GM12878 (cell line): ENCODE measurements around the gene CPLX4. TPM values are rescaled to one million over a fixed set of nuclear protein-coding genes. Genes with fewer than 3 reads are reported as not detected.

ENCODE experiments used
- ATAC-seq: fragments of 200-7000 bp; cut with Tn5 transposase; 3 replicates; pipeline ENCODE4 v1.9.1; 2020; ENCODE audit warnings: mild to moderate bottlenecking, moderate library complexity
- BruUV-seq: library from RNA; stranded (reverse); fragments of 400-500 nt; replicated peaks from 2 replicates; lab custom pipeline; 2021; lab: Mats Ljungman, UMichigan
- CTCF ChIA-PET: fragments of 300-600 bp; sonication (Branson Sonifier 250); formaldehyde crosslinking; extraction: SDS; loops from one replicate; lab custom pipeline; 2021; ENCODE audit warnings: inconsistent platforms; lab: Yijun Ruan, JAX
- POLR2A ChIA-PET: fragments of 350-600 bp; formaldehyde crosslinking; extraction: SDS; loops from one replicate; lab custom pipeline; 2021; ENCODE audit warnings: inconsistent platforms; lab: Charles Lee
- RAD21 ChIA-PET: fragments of 300-600 bp; sonication (Branson Sonifier 250); formaldehyde crosslinking; loops from one replicate; lab custom pipeline; 2023; ENCODE audit warnings: antibody characterized with exemption; ENCODE audit not compliant: unreplicated experiment; lab: Charles Lee
- SMC1A ChIA-PET: fragments of 300-600 bp; sonication (Branson Sonifier 250); formaldehyde crosslinking; loops from one replicate; lab custom pipeline; 2023; ENCODE audit not compliant: unreplicated experiment, uncharacterized antibody; lab: Charles Lee
- DNase-seq: peaks from one replicate; pipeline ENCODE4 v3.0.0-alpha.2; 2011; ENCODE audit warnings: low read depth, low spot score
- FAIRE-seq: peaks from 3 replicates; lab custom pipeline; 2011; peaks lifted over from hg19 to GRCh38; lab: Jason Lieb, UNC
- H2AFZ ChIP-seq: 2 replicates; pipeline ENCODE4 v1.6.0; 2011; ENCODE audit warnings: low read depth, low read length, control low read depth; ENCODE audit not compliant: control insufficient read depth
- H3K27ac ChIP-seq: 2 replicates; pipeline ENCODE4 v1.5.1; 2011; ENCODE audit warnings: control low read depth; ENCODE audit not compliant: control insufficient read depth, insufficient read depth
- H3K27me3 ChIP-seq, 2 experiments: replicated peaks in 1 of 2; 2 replicates each; pipeline versions ENCODE4 v1.6.0 to v1.6.1; 2011; ENCODE audit warnings: low read length in 1 of 2; ENCODE audit not compliant: control insufficient read depth in 2 of 2, insufficient read depth in 2 of 2
- H3K36me3 ChIP-seq, 2 experiments: 2 replicates each; pipeline ENCODE4 v1.5.1; 2011; ENCODE audit warnings: low read length in 1 of 2; ENCODE audit not compliant: control insufficient read depth in 2 of 2, insufficient read depth in 2 of 2
- H3K4me1 ChIP-seq: 2 replicates; pipeline ENCODE4 v1.6.1; 2011; ENCODE audit warnings: mild to moderate bottlenecking, low read length, moderate library complexity, mixed read lengths; ENCODE audit not compliant: control insufficient read depth, insufficient read depth
- H3K4me2 ChIP-seq: 2 replicates; pipeline ENCODE4 v1.6.0; 2011; ENCODE audit warnings: control low read depth; ENCODE audit not compliant: control insufficient read depth, insufficient read depth
- H3K4me3 ChIP-seq: fragments of 200-600 bp; sonication (generic); 2 replicates; pipeline ENCODE4 v1.5.1; 2016
- H3K79me2 ChIP-seq: 2 replicates; pipeline ENCODE4 v1.6.0; 2011; ENCODE audit warnings: low read length; ENCODE audit not compliant: control insufficient read depth, insufficient read depth
- H3K9ac ChIP-seq: 2 replicates; pipeline ENCODE4 v1.8.0; 2011; ENCODE audit warnings: low read length, control low read depth, mixed read lengths; ENCODE audit not compliant: control insufficient read depth, insufficient read depth
- H3K9me3 ChIP-seq: replicated peaks from 3 replicates; pipeline ENCODE4 v1.5.1; 2011; ENCODE audit warnings: mild to moderate bottlenecking, low read length; ENCODE audit not compliant: control insufficient read depth, insufficient read depth
- H4K20me1 ChIP-seq: 2 replicates; pipeline ENCODE4 v1.6.0; 2011; ENCODE audit not compliant: control insufficient read depth, insufficient read depth
- ATF2 ChIP-seq: IDR thresholded peaks from 2 replicates; pipeline ENCODE4 v1.6.1; 2012; ENCODE audit warnings: low read length, inconsistent platforms
- CBX3 ChIP-seq: fragments of 200-600 bp; sonication (generic); IDR thresholded peaks from 2 replicates; pipeline ENCODE4 v1.6.1; 2016; ENCODE audit warnings: low read depth, borderline replicate concordance
- CREB1 ChIP-seq: IDR thresholded peaks from 2 replicates; pipeline ENCODE4 v1.6.1; 2012; ENCODE audit warnings: low read depth, mild to moderate bottlenecking, inconsistent platforms
- E4F1 ChIP-seq: fragments of 450-650 bp; IDR thresholded peaks from 2 replicates; pipeline ENCODE4 v1.6.1; 2018; ENCODE audit warnings: borderline replicate concordance, mild to moderate bottlenecking; ENCODE audit not compliant: partially characterized antibody
- ETV6 ChIP-seq, 2 experiments: fragments of 450-650 bp in 1 of 2; IDR thresholded peaks in 1 of 2; conservative IDR thresholded peaks in 1 of 2; 2 replicates each; pipeline ENCODE4 v1.6.1; 2014; ENCODE audit warnings: antibody characterized with exemption in 1 of 2, borderline replicate concordance in 1 of 2, low read depth in 1 of 2, mild to moderate bottlenecking in 1 of 2, moderate library complexity in 1 of 2
- FOXM1 ChIP-seq: IDR thresholded peaks from 2 replicates; pipeline ENCODE4 v1.6.1; 2012; ENCODE audit warnings: low read depth, mild to moderate bottlenecking, inconsistent platforms, low read length, moderate library complexity
- SMAD1 ChIP-seq: fragments of 450-650 bp; IDR thresholded peaks from 2 replicates; pipeline ENCODE4 v1.6.1; 2018; ENCODE audit warnings: mild to moderate bottlenecking, low read depth; ENCODE audit not compliant: partially characterized antibody
- ZBTB4 ChIP-seq: fragments of 450-650 bp; formaldehyde crosslinking; IDR thresholded peaks from 2 replicates; pipeline ENCODE4 v1.4.0; 2022; ENCODE audit warnings: mild to moderate bottlenecking, moderate library complexity
- WGBS: methylation state at CpG from one replicate; pipeline ENCODE4 v1.1.6; 2016; ENCODE audit warnings: low lambda C conversion rate; ENCODE audit not compliant: insufficient replicate concordance, insufficient coverage; ENCODE audit errors: missing lambda C conversion rate; 5-methylcytosine and 5-hydroxymethylcytosine counted together
- in situ Hi-C: fragments of 300-500 bp; cut with MboI; formaldehyde crosslinking; loops from 9 replicates; pipeline ENCODE4 v1.14.3; 2018; ENCODE audit warnings: mixed read lengths
- intact Hi-C: fragments of 100-400 bp; cut with micrococcal nuclease; formaldehyde crosslinking; loops from one replicate; pipeline ENCODE4 v1.14.2; 2022; ENCODE audit not compliant: unreplicated experiment
- polyA plus RNA-seq, 11 experiments: library from polyadenylated mRNA; depleted of rRNA in 4 of 11; unstranded in 6 of 11; stranded (reverse) in 5 of 11; fragments of >200 nt; fragmentation: Nextera tagmentation in 4 of 11; fragmentation: Illumina TruSeq in 1 of 11; extraction: Ambion mirVana in 4 of 11; extraction: Trizol in 1 of 11; gene quantifications; 1 replicate in 1 of 11; 2 replicates in 10 of 11; pipeline versions ENCODE4 v1.2.1 to v1.2.3, GENCODE V29; 2011 to 2016; ENCODE audit warnings: inconsistent platforms in 2 of 11, missing spikeins in 2 of 11, low read depth in 1 of 11
- total RNA-seq, 4 experiments: library from RNA; depleted of rRNA in 3 of 4; stranded (reverse); fragments of >200 nt in 3 of 4; fragmentation: Illumina TruSeq in 1 of 4; extraction: Trizol in 1 of 4; gene quantifications; 2 replicates each; pipeline versions ENCODE4 v1.2.1 to v1.2.3, GENCODE V29; 2013 to 2021
- TF ChIP-seq, protein P1 (sequence below): fragments of 450-650 bp; formaldehyde crosslinking; IDR thresholded peaks from 2 replicates; pipeline ENCODE4 v1.5.0; 2022; ENCODE audit warnings: mild to moderate bottlenecking, missing genetic modification characterization
- TF ChIP-seq, protein P2 (sequence below): IDR thresholded peaks from 2 replicates; pipeline ENCODE4 v1.6.1; 2012; ENCODE audit warnings: low read depth, low read length, improper control_type of control experiment

The CPLX4 gene
- total and polyA plus RNA-seq, 10 of the 15 experiments (the other 5 are each of a cell fraction or from before 2014, with no cell fraction given) = not detected

GRCh38 chr18:59264651-59265245, 53.7 kb downstream of the CPLX4 start:
- H3K9ac ChIP-seq = no peak overlapping the region
- CTCF ChIA-PET = no interaction called here
- RAD21 ChIA-PET = interaction anchor here (1.2 kb wide), 1 partner anchor 16 kb away, joined by 3 read pairs; no protein-coding TSS in a partner anchor
- TF ChIP-seq SMAD1 (no peak), FOXM1 (no peak), ATF2 (no peak), CREB1 (no peak), CBX3 (no peak), E4F1 (no peak), ETV6 (conservative IDR thresholded peaks at IDR 0.05 in 1 of 2, IDR thresholded peaks at IDR 0.05 in 1 of 2; ENCODE audit: borderline replicate concordance in 1 of 2, low read depth in 1 of 2) (no peak), ZBTB4 (CRISPR knock-in tag) (no peak)
- TF ChIP-seq, protein P1, sequence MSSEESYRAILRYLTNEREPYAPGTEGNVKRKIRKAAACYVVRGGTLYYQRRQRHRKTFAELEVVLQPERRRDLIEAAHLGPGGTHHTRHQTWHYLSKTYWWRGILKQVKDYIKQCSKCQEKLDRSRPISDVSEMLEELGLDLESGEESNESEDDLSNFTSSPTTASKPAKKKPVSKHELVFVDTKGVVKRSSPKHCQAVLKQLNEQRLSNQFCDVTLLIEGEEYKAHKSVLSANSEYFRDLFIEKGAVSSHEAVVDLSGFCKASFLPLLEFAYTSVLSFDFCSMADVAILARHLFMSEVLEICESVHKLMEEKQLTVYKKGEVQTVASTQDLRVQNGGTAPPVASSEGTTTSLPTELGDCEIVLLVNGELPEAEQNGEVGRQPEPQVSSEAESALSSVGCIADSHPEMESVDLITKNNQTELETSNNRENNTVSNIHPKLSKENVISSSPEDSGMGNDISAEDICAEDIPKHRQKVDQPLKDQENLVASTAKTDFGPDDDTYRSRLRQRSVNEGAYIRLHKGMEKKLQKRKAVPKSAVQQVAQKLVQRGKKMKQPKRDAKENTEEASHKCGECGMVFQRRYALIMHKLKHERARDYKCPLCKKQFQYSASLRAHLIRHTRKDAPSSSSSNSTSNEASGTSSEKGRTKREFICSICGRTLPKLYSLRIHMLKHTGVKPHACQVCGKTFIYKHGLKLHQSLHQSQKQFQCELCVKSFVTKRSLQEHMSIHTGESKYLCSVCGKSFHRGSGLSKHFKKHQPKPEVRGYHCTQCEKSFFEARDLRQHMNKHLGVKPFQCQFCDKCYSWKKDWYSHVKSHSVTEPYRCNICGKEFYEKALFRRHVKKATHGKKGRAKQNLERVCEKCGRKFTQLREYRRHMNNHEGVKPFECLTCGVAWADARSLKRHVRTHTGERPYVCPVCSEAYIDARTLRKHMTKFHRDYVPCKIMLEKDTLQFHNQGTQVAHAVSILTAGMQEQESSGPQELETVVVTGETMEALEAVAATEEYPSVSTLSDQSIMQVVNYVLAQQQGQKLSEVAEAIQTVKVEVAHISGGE (CRISPR knock-in tag) = no peak
- TF ChIP-seq, protein P2, sequence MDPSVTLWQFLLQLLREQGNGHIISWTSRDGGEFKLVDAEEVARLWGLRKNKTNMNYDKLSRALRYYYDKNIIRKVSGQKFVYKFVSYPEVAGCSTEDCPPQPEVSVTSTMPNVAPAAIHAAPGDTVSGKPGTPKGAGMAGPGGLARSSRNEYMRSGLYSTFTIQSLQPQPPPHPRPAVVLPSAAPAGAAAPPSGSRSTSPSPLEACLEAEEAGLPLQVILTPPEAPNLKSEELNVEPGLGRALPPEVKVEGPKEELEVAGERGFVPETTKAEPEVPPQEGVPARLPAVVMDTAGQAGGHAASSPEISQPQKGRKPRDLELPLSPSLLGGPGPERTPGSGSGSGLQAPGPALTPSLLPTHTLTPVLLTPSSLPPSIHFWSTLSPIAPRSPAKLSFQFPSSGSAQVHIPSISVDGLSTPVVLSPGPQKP = no peak
- no TSS peak for BruUV-seq
- no peaks in the 10 kb centered on the region for H4K20me1 ChIP-seq
- H3K79me2 ChIP-seq = no peaks in the 10 kb centered on the region
- H3K4me2 ChIP-seq = no peak overlapping the region
- no peak for FAIRE-seq
- no peak for ATAC-seq
- peaks cover 7 to 30% of the 10 kb centered on the region in 2 experiments for H3K27me3 ChIP-seq
- no peak overlapping the region for H3K4me3 ChIP-seq
- H3K27ac ChIP-seq = no peak overlapping the region
- no peaks in the 10 kb centered on the region for H3K9me3 ChIP-seq
- no peak for DNase-seq
- SMC1A ChIA-PET = no interaction called here
- intact Hi-C loops (no loop called here), in situ Hi-C loops (no loop called here)
- 47% methylated on average over 41 of the region's 41 CpGs for WGBS
- no peaks in the 10 kb centered on the region for H3K36me3 ChIP-seq
- no peak overlapping the region for H2AFZ ChIP-seq
- H3K4me1 ChIP-seq = no peaks in the 10 kb centered on the region
- POLR2A ChIA-PET = no interaction called here
